ENCODE data around the gene AGPAT2. TPM values are rescaled to one million over a fixed set of nuclear protein-coding genes. Genes with fewer than 3 reads are reported as not detected.

AGPAT2 gene
- total RNA-seq = 64.7 and 73.2 TPM in 2 replicates

GRCh38 chr9:136686794-136687711 is at the start of gene AGPAT2:
TSS of gene AGPAT2 (minus strand) at chr9:136687457. CDS start at chr9:136687357, 100 bp downstream.

GRCh38 chr9:136711751-136712689 is 24.8 kb upstream of the AGPAT2 start, which contains the start of gene DIPK1B:
TSS of gene DIPK1B (plus strand) at chr9:136712572. CDS start at chr9:136712666, 94 bp downstream.

GRCh38 chr9:136662656-136663581 is 24.3 kb downstream of the AGPAT2 start, which contains the start of gene EGFL7:
TSS of gene EGFL7 (plus strand) at chr9:136662916. CDS start at chr9:136668283, 5,367 bp downstream.

Other genes starting within 250 kb of the AGPAT2 start
- 6.6 and 9.2 TPM in 2 replicates for gene INPP5E, start 247.6 kb downstream of the AGPAT2 start, total RNA-seq
- gene SEC16A, start 204.4 kb downstream of the AGPAT2 start, total RNA-seq = 36.0 and 40.9 TPM in 2 replicates
- 12.9 and 14.4 TPM in 2 replicates for gene NOTCH1, start 141.4 kb downstream of the AGPAT2 start, total RNA-seq
- gene EGFL7, start 24.5 kb downstream of the AGPAT2 start, total RNA-seq = 18.7 and 19.3 TPM in 2 replicates
- 0.86 TPM in 1 of 2 replicates, not detected in the other for gene DIPK1B, start 25.1 kb upstream of the AGPAT2 start, total RNA-seq
- gene LCN10, start 55.5 kb upstream of the AGPAT2 start, total RNA-seq = not detected in 2 replicates
- not detected in 2 replicates for gene LCN6, start 61.1 kb upstream of the AGPAT2 start, total RNA-seq
- not detected in 2 replicates for gene LCN8, start 70.8 kb upstream of the AGPAT2 start, total RNA-seq
- gene LCN15, start 77.1 kb upstream of the AGPAT2 start, total RNA-seq = not detected in 2 replicates
- gene TMEM141, start 103.9 kb upstream of the AGPAT2 start, total RNA-seq = 84.2 and 107 TPM in 2 replicates
- under 0.01 TPM in 1 of 2 replicates, not detected in the other for gene CCDC183, start 108.9 kb upstream of the AGPAT2 start, total RNA-seq
- 93.4 and 94.1 TPM in 2 replicates for gene RABL6, start 120.5 kb upstream of the AGPAT2 start, total RNA-seq
- 1.4 TPM in 1 of 2 replicates, not detected in the other for gene AJM1, start 155.0 kb upstream of the AGPAT2 start, total RNA-seq
- 116 and 117 TPM in 2 replicates for gene PHPT1, start 162.0 kb upstream of the AGPAT2 start, total RNA-seq
- 0.71 and 1.4 TPM in 2 replicates for gene MAMDC4, start 164.9 kb upstream of the AGPAT2 start, total RNA-seq
- 389 and 408 TPM in 2 replicates for gene EDF1, start 178.9 kb upstream of the AGPAT2 start, total RNA-seq
- 10.3 and 13.5 TPM in 2 replicates for gene TRAF2, start 199.1 kb upstream of the AGPAT2 start, total RNA-seq